GM12892 (cell line): Measurements from ENCODE around the gene SH3RF3.

ENCODE experiments used
- POLR2A ChIP-seq: IDR thresholded peaks from 2 replicates; pipeline ENCODE4 v1.6.1; 2011; ENCODE audit warnings: low read depth, low read length, control low read depth
- POLR2AphosphoS5 ChIP-seq: IDR thresholded peaks from 2 replicates; pipeline ENCODE4 v1.6.1; 2011; ENCODE audit warnings: low read depth, low read length, control low read depth
- TAF1 ChIP-seq: IDR thresholded peaks from 2 replicates; pipeline ENCODE4 v1.6.1; 2011; ENCODE audit warnings: low read depth, mild to moderate bottlenecking, control low read depth, low read length, borderline replicate concordance

GRCh38 chr2:109218792-109219126 is 89.8 kb downstream of the SH3RF3 start:
- no peak for TF ChIP-seq POLR2A
- TF ChIP-seq TAF1: no peak
- TF ChIP-seq POLR2AphosphoS5: no peak
